Activated CD8-positive, alpha-beta memory T cell treated with anti-CD3 and anti-CD28 coated beads for 4 hours (primary cell): ENCODE data around the gene OR51E2.
"Not testable (repeated sequence)": the region's sequence is repeated elsewhere in the genome, so short reads cannot be mapped to it uniquely, and the experiment has no call there.

Source experiments
- DNase-seq, 2 donors: peaks; one replicate each; pipeline ENCODE4 v3.0.0-alpha.2; 2020; ENCODE audit warnings: low read depth in 2 of 2

Gene OR51E2

GRCh38 chr11:4697585-4697984 is at the start of gene OR51E2:
TSS of gene OR51E2 (minus strand) at chr11:4697853. CDS start at chr11:4682711, 15,142 bp downstream.
- no peak for DNase-seq

GRCh38 chr11:4740735-4741134 is 43.1 kb upstream of the OR51E2 start:
- DNase-seq: no peak

GRCh38 chr11:4727171-4727570 is 29.5 kb upstream of the OR51E2 start:
- DNase-seq: no peak

GRCh38 chr11:4722616-4723534 is 25.2 kb upstream of the OR51E2 start:
- DNase-seq: not testable (repeated sequence)

- no peak for DNase-seq
Measured at GRCh38 chr11:4714300-4714699, 16.6 kb upstream of the OR51E2 start.

- DNase-seq: no peak
Measured at GRCh38 chr11:4713241-4713640, 15.6 kb upstream of the OR51E2 start.

- DNase-seq: no peak
Measured at GRCh38 chr11:4704790-4705334, 7.2 kb upstream of the OR51E2 start.

GRCh38 chr11:4704054-4704789 is 6.6 kb upstream of the OR51E2 start, which contains the start of gene MMP26:
TSS of gene MMP26 (plus strand) at chr11:4704784.
- DNase-seq: no peak

GRCh38 chr11:4700436-4700820 is 2.8 kb upstream of the OR51E2 start:
- no peak for DNase-seq

- no peak for DNase-seq
Measured at GRCh38 chr11:4699697-4700435, 2.2 kb upstream of the OR51E2 start.

- DNase-seq: no peak
Measured at GRCh38 chr11:4695442-4695841, 2.2 kb downstream of the OR51E2 start.

- no peak for DNase-seq
Measured at GRCh38 chr11:4684631-4685285, 12.9 kb downstream of the OR51E2 start.

GRCh38 chr11:4682623-4683419 is 14.8 kb downstream of the OR51E2 start:
- DNase-seq: no peak

- DNase-seq: no peak
Measured at GRCh38 chr11:4680341-4680740, 17.3 kb downstream of the OR51E2 start.

GRCh38 chr11:4677948-4678347 is 19.7 kb downstream of the OR51E2 start:
- DNase-seq: no peak

GRCh38 chr11:4673781-4674180 is 23.9 kb downstream of the OR51E2 start:
- DNase-seq: no peak

- DNase-seq: no peak
Measured at GRCh38 chr11:4672470-4672869, 25.2 kb downstream of the OR51E2 start.

GRCh38 chr11:4671741-4672140 is 25.9 kb downstream of the OR51E2 start:
- no peak for DNase-seq

- DNase-seq: no peak
Measured at GRCh38 chr11:4665424-4665823, 32.2 kb downstream of the OR51E2 start.

GRCh38 chr11:4664786-4665185 is 32.9 kb downstream of the OR51E2 start:
- DNase-seq: no peak
